PC-9 (cell line): ENCODE measurements around the gene C5orf52. TPM values are rescaled to one million over a fixed set of nuclear protein-coding genes. Genes with fewer than 3 reads are reported as not detected.
"Not testable (repeated sequence)": the region's sequence is repeated elsewhere in the genome, so short reads cannot be mapped to it uniquely, and the experiment has no call there.

ENCODE experiments used
- BruUV-seq: library from RNA; stranded (reverse); fragments of 400-500 nt; replicated peaks from 2 replicates; lab custom pipeline; 2021; lab: Mats Ljungman, UMichigan
- CTCF ChIA-PET: fragments of 300-600 bp; sonication (Branson Sonifier 250); formaldehyde crosslinking; loops from one replicate; lab custom pipeline; 2022; ENCODE audit warnings: antibody characterized with exemption; lab: Charles Lee
- POLR2A ChIA-PET: fragments of 300-600 bp; sonication (Branson Sonifier 250); formaldehyde crosslinking; loops from one replicate; lab custom pipeline; 2022; ENCODE audit warnings: antibody characterized with exemption; ENCODE audit not compliant: unreplicated experiment; lab: Charles Lee
- DNase-seq, 2 experiments: peaks; one replicate each; pipeline versions ENCODE4 v3.0.0 to v3.0.0-alpha.2; 2015 to 2022; ENCODE audit warnings: mixed read lengths in 1 of 2
- H2AFZ ChIP-seq: fragments of 200-600 bp; sonication (generic); 2 replicates; pipeline ENCODE4 v1.8.1; 2017; ENCODE audit warnings: antibody characterized with exemption
- H3F3A ChIP-seq: fragments of 200-600 bp; sonication (generic); 2 replicates; pipeline ENCODE4 v1.8.1; 2017; ENCODE audit warnings: antibody characterized with exemption, mild to moderate bottlenecking, low read depth; ENCODE audit not compliant: insufficient read depth
- H3K27ac ChIP-seq: fragments of 200-600 bp; sonication (generic); 2 replicates; pipeline ENCODE4 v1.6.1; 2016; ENCODE audit warnings: mixed run types
- H3K27me3 ChIP-seq: fragments of 200-600 bp; sonication (generic); 2 replicates; pipeline ENCODE4 v1.6.1; 2016; ENCODE audit warnings: low read depth, mixed run types; ENCODE audit not compliant: insufficient read depth
- H3K36me3 ChIP-seq: fragments of 200-600 bp; sonication (generic); 2 replicates; pipeline ENCODE4 v1.6.1; 2016; ENCODE audit warnings: low read depth, mixed run types
- H3K4me1 ChIP-seq: fragments of 200-600 bp; sonication (generic); replicated peaks from 2 replicates; pipeline ENCODE4 v1.6.1; 2016; ENCODE audit warnings: mixed run types; ENCODE audit not compliant: insufficient read depth
- H3K4me2 ChIP-seq: fragments of 200-600 bp; sonication (generic); 2 replicates; pipeline ENCODE4 v1.6.1; 2017; ENCODE audit warnings: mixed run types
- H3K4me3 ChIP-seq: fragments of 200-600 bp; sonication (generic); 2 replicates; pipeline ENCODE4 v1.6.1; 2016; ENCODE audit warnings: mixed run types
- H3K79me2 ChIP-seq: fragments of 200-600 bp; sonication (generic); 2 replicates; pipeline ENCODE4 v1.6.1; 2017; ENCODE audit warnings: low read depth, mixed run types
- H3K9me2 ChIP-seq: fragments of 200-600 bp; sonication (generic); 2 replicates; pipeline ENCODE4 v1.8.1; 2017; ENCODE audit warnings: mild to moderate bottlenecking; ENCODE audit not compliant: insufficient read depth
- H3K9me3 ChIP-seq: fragments of 200-600 bp; sonication (generic); 2 replicates; pipeline ENCODE4 v1.8.1; 2016; ENCODE audit warnings: low read depth; ENCODE audit not compliant: insufficient read depth
- H4K20me1 ChIP-seq: fragments of 200-600 bp; sonication (generic); 2 replicates; pipeline ENCODE4 v1.8.1; 2017; ENCODE audit not compliant: insufficient read depth
- EZH2 ChIP-seq: fragments of 200-600 bp; sonication (generic); IDR thresholded peaks from 2 replicates; pipeline ENCODE4 v1.8.0; 2017; ENCODE audit warnings: antibody characterized with exemption, low read depth
- intact Hi-C: fragments of 100-400 bp; cut with micrococcal nuclease; formaldehyde crosslinking; loops from one replicate; pipeline ENCODE4 v1.10.0; 2022; ENCODE audit not compliant: unreplicated experiment
- total RNA-seq: library from RNA; stranded (reverse); gene quantifications from 2 replicates; pipeline ENCODE4 v1.2.3, GENCODE V29; 2021
- TF ChIP-seq, protein P1 (sequence below): fragments of 200-600 bp; sonication (generic); conservative IDR thresholded peaks from 2 replicates; pipeline ENCODE4 v1.6.1; 2017; ENCODE audit warnings: mixed run types, antibody characterized with exemption, mild to moderate bottlenecking, moderate library complexity

C5orf52 gene
- total RNA-seq, 1 experiment from 2014 or later: not detected

DNA sequence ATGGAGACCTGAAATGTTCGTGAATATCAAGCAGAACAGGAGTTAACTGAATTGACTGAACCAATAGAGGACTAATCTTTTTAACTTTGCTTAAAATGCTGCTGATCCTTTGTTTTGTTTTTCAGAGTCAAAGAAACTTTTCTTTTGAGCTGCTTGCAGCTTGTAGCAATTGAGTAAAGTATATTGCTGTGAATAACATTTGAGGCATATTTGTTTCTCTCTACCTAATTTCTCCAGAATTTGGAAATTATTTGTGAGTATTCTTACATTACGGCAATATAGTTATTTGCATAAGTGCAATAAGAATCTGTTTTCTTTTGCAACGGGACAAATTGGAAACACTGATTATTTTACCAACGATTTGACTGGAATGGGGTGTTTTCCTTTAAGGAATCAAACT is 27.3 kb downstream of the C5orf52 start:
- DNase-seq, H2AFZ ChIP-seq, H3K4me3 ChIP-seq, intact Hi-C loops, H3K4me1 ChIP-seq, H3K4me2 ChIP-seq, H3K27ac ChIP-seq, POLR2A ChIA-PET, BruUV-seq, H4K20me1 ChIP-seq, H3K27me3 ChIP-seq, H3K9me2 ChIP-seq, H3K36me3 ChIP-seq, H3K79me2 ChIP-seq, H3F3A ChIP-seq, H3K9me3 ChIP-seq, CTCF ChIA-PET: not testable (repeated sequence)

DNA sequence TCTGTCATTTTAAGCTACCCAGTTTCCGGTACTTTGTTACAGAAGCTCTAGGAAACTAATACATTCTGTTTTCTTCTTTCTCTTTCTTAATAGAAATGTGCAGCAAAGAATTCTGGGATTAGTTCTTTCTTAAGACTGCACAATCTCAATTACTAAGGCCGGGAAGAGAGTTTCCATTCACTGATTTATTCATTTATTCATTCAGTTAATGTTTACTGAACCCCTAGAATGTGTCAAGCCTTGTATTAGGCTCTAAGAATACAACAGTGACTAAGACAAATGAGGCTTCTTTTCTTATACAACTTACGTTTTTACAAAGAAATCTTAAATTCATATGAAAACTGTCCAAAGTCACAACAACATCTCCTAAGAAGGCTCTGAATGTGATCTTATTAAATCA is 32.4 kb downstream of the C5orf52 start:
- Histone ChIP-seq H3K27me3 (no peaks in the 10 kb centered on the region), H3F3A (no peaks in the 10 kb centered on the region), H2AFZ (no peak overlapping the region), H3K79me2 (no peaks in the 10 kb centered on the region), H3K4me2 (no peak overlapping the region), H3K9me2 (no peaks in the 10 kb centered on the region), H4K20me1 (no peaks in the 10 kb centered on the region), H3K4me3 (no peak overlapping the region), H3K27ac (no peak overlapping the region), H3K4me1 (no peaks in the 10 kb centered on the region), H3K9me3 (peaks cover 5% of the 10 kb centered on the region), H3K36me3 (no peaks in the 10 kb centered on the region)
- CTCF ChIA-PET: no interaction called here
- intact Hi-C loops: no loop called here
- no peak for TF ChIP-seq EZH2
- TF ChIP-seq, protein P1, sequence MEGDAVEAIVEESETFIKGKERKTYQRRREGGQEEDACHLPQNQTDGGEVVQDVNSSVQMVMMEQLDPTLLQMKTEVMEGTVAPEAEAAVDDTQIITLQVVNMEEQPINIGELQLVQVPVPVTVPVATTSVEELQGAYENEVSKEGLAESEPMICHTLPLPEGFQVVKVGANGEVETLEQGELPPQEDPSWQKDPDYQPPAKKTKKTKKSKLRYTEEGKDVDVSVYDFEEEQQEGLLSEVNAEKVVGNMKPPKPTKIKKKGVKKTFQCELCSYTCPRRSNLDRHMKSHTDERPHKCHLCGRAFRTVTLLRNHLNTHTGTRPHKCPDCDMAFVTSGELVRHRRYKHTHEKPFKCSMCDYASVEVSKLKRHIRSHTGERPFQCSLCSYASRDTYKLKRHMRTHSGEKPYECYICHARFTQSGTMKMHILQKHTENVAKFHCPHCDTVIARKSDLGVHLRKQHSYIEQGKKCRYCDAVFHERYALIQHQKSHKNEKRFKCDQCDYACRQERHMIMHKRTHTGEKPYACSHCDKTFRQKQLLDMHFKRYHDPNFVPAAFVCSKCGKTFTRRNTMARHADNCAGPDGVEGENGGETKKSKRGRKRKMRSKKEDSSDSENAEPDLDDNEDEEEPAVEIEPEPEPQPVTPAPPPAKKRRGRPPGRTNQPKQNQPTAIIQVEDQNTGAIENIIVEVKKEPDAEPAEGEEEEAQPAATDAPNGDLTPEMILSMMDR: no peak
- POLR2A ChIA-PET: no interaction called here
- no peak for DNase-seq
- no TSS peak for BruUV-seq

DNA sequence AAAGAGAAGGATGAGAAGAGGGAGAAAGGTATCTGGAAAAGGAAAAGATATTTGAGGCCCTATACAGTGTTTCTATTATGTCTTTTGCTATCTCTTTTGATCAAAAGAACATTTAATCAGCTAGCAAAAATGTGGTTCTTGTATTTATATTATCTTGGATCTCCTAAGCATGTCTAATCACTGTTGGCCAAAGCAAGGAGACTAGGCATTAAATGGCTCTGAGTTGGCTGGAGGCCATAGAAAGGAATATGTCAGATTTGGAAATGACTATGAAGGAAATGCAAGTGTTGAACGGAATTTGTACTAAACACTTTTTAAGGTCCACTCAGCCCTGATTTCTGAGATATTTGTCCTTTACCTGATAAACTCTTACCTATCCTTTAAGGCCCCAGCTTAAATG is 37.5 kb downstream of the C5orf52 start:
- intact Hi-C loops: no loop called here

More for the DNA sequence above, 37.5 kb downstream of the C5orf52 start:
- Histone ChIP-seq H3K9me2 (no peaks in the 10 kb centered on the region), H3K27ac (no peak overlapping the region), H3K79me2 (no peaks in the 10 kb centered on the region), H3K36me3 (no peaks in the 10 kb centered on the region), H3K4me1 (peaks cover 7% of the 10 kb centered on the region; the same call in 1 of the 2 replicates), H3K4me3 (no peak overlapping the region), H3K9me3 (no peaks in the 10 kb centered on the region; the same call in 1 of the 2 replicates), H3K4me2 (no peak overlapping the region), H3F3A (no peaks in the 10 kb centered on the region; the same call in 1 of the 2 replicates), H3K27me3 (no peaks in the 10 kb centered on the region), H4K20me1 (no peaks in the 10 kb centered on the region), H2AFZ (no peak overlapping the region)
- BruUV-seq: no TSS peak
- no peak for TF ChIP-seq EZH2
- TF ChIP-seq, protein P1: no peak
- POLR2A ChIA-PET: no interaction called here
- CTCF ChIA-PET: interaction anchor here (0.6 kb wide), 1 partner anchor 11 kb away, joined by 3 read pairs; no protein-coding TSS in a partner anchor
- DNase-seq: no peak
